HG02798 (cell line): ENCODE measurements around the gene NXN.
"Not testable (repeated sequence)": the region's sequence is repeated elsewhere in the genome, so short reads cannot be mapped to it uniquely, and the experiment has no call there.

ENCODE experiments used
- ATAC-seq: cut with Tn5 transposase; IDR thresholded peaks from one replicate; pipeline ENCODE4 v1.9.1; 2021; ENCODE audit warnings: mild to moderate bottlenecking; ENCODE audit not compliant: unreplicated experiment, poor library complexity

Gene NXN

GRCh38 chr17:958712-959451 is 20.7 kb downstream of the NXN start:
- ATAC-seq: no peak

- ATAC-seq: no peak
Measured at GRCh38 chr17:957856-958421, 21.6 kb downstream of the NXN start.

- ATAC-seq: no peak
Measured at GRCh38 chr17:956905-957304, 22.7 kb downstream of the NXN start.

- no peak for ATAC-seq
Measured at GRCh38 chr17:954431-955164, 25.0 kb downstream of the NXN start.

- no peak for ATAC-seq
Measured at GRCh38 chr17:953767-954166, 25.8 kb downstream of the NXN start.

GRCh38 chr17:952592-952991 is 27.0 kb downstream of the NXN start:
- ATAC-seq: not testable (repeated sequence)

GRCh38 chr17:951325-952132 is 28.0 kb downstream of the NXN start:
- ATAC-seq: no peak

- ATAC-seq: no peak
Measured at GRCh38 chr17:949623-950303, 29.8 kb downstream of the NXN start.

GRCh38 chr17:948284-948852 is 31.2 kb downstream of the NXN start:
- no peak for ATAC-seq

GRCh38 chr17:946510-947236 is 32.9 kb downstream of the NXN start:
- ATAC-seq: no peak

GRCh38 chr17:945672-946071 is 33.9 kb downstream of the NXN start:
- ATAC-seq: no peak

GRCh38 chr17:944266-944826 is 35.2 kb downstream of the NXN start:
- no peak for ATAC-seq

- ATAC-seq: no peak
Measured at GRCh38 chr17:935485-935884, 44.1 kb downstream of the NXN start.

- no peak for ATAC-seq
Measured at GRCh38 chr17:933312-934073, 46.1 kb downstream of the NXN start.

GRCh38 chr17:930258-930657 is 49.3 kb downstream of the NXN start:
- ATAC-seq: no peak

GRCh38 chr17:929586-929985 is 50.0 kb downstream of the NXN start:
- ATAC-seq: no peak

GRCh38 chr17:927611-928461 is 51.7 kb downstream of the NXN start:
- ATAC-seq: no peak
